NCI-H1436 (cell line): Measurements from ENCODE around the gene ALK.

Experiments used
- DNase-seq: peaks from one replicate; lab custom pipeline; 2025; lab: John Stamatoyannopoulos, UW

Gene ALK

GRCh38 chr2:29796446-29796845, 124.9 kb downstream of the ALK start:
- DNase-seq, result no peak

- DNase-seq, result no peak
These were observed 131.4 kb downstream of the ALK start for GRCh38 chr2:29789911-29790485.

- DNase-seq, result no peak
These were observed 133.6 kb downstream of the ALK start for GRCh38 chr2:29787473-29788465.

- DNase-seq, result no peak
These were observed 135.0 kb downstream of the ALK start for GRCh38 chr2:29786361-29786760.

- DNase-seq, result no peak
These were observed 137.7 kb downstream of the ALK start for GRCh38 chr2:29783666-29784065.

GRCh38 chr2:29782549-29783458, 138.6 kb downstream of the ALK start:
- DNase-seq, result no peak

- DNase-seq, result no peak
These were observed 139.3 kb downstream of the ALK start for GRCh38 chr2:29782087-29782486.

- DNase-seq, result no peak
These were observed 140.5 kb downstream of the ALK start for GRCh38 chr2:29780906-29781305.

GRCh38 chr2:29777161-29777560, 144.2 kb downstream of the ALK start:
- DNase-seq, result no peak

- no peak for DNase-seq
These were observed 145.0 kb downstream of the ALK start for GRCh38 chr2:29776406-29776805.

GRCh38 chr2:29775937-29776336, 145.4 kb downstream of the ALK start:
- DNase-seq, result no peak

GRCh38 chr2:29774624-29775023, 146.8 kb downstream of the ALK start:
- DNase-seq, result no peak

GRCh38 chr2:29770846-29771245, 150.5 kb downstream of the ALK start:
- DNase-seq, result no peak

- no peak for DNase-seq
These were observed 151.5 kb downstream of the ALK start for GRCh38 chr2:29769847-29770246.

- DNase-seq, result no peak
These were observed 153.6 kb downstream of the ALK start for GRCh38 chr2:29767606-29768335.

GRCh38 chr2:29766191-29766590, 155.2 kb downstream of the ALK start:
- DNase-seq, result no peak

GRCh38 chr2:29765721-29766120, 155.7 kb downstream of the ALK start:
- DNase-seq, result no peak

- DNase-seq, result no peak
These were observed 158.0 kb downstream of the ALK start for GRCh38 chr2:29763371-29763770.

GRCh38 chr2:29762239-29762638, 159.1 kb downstream of the ALK start:
- no peak for DNase-seq

- DNase-seq, result no peak
These were observed 160.1 kb downstream of the ALK start for GRCh38 chr2:29761278-29761677.

- DNase-seq, result no peak
These were observed 161.4 kb downstream of the ALK start for GRCh38 chr2:29760008-29760407.

GRCh38 chr2:29759360-29759759, 162.0 kb downstream of the ALK start:
- DNase-seq, result no peak
